Liver (tissue), 3 donors: ENCODE measurements around the gene MRTFB.

Source experiments
- FOXA1 ChIP-seq: IDR thresholded peaks from 2 replicates; pipeline ENCODE4 v1.6.1; 2016; ENCODE audit warnings: antibody characterized with exemption
- JUND ChIP-seq, 2 donors: IDR thresholded peaks; 2 replicates each; pipeline ENCODE4 v1.6.1; 2016; ENCODE audit warnings: antibody characterized with exemption in 2 of 2
- MAX ChIP-seq: IDR thresholded peaks from 2 replicates; pipeline ENCODE4 v1.6.1; 2016; ENCODE audit warnings: antibody characterized with exemption
- NR2F2 ChIP-seq: IDR thresholded peaks from 2 replicates; pipeline ENCODE4 v1.6.1; 2016; ENCODE audit warnings: antibody characterized with exemption
- TF ChIP-seq, protein P1 (sequence below): IDR thresholded peaks from 2 replicates; pipeline ENCODE4 v1.6.1; 2016; ENCODE audit warnings: antibody characterized with exemption, mild to moderate bottlenecking
- TF ChIP-seq, protein P2 (sequence below): fragments of 150-350 bp; IDR thresholded peaks from 2 replicates; pipeline ENCODE4 v1.5.1; 2017; ENCODE audit warnings: improper control_type of control experiment, low read depth, low read length; ENCODE audit not compliant: missing input control
- TF ChIP-seq, protein P3 (sequence below): IDR thresholded peaks from 2 replicates; pipeline ENCODE4 v1.6.1; 2016; ENCODE audit warnings: antibody characterized with exemption
- donor health status: healthy.
- donor health status: healthy.

GRCh38 chr16:14070877-14071575 is at the start of gene MRTFB:
- TF ChIP-seq, protein P1, sequence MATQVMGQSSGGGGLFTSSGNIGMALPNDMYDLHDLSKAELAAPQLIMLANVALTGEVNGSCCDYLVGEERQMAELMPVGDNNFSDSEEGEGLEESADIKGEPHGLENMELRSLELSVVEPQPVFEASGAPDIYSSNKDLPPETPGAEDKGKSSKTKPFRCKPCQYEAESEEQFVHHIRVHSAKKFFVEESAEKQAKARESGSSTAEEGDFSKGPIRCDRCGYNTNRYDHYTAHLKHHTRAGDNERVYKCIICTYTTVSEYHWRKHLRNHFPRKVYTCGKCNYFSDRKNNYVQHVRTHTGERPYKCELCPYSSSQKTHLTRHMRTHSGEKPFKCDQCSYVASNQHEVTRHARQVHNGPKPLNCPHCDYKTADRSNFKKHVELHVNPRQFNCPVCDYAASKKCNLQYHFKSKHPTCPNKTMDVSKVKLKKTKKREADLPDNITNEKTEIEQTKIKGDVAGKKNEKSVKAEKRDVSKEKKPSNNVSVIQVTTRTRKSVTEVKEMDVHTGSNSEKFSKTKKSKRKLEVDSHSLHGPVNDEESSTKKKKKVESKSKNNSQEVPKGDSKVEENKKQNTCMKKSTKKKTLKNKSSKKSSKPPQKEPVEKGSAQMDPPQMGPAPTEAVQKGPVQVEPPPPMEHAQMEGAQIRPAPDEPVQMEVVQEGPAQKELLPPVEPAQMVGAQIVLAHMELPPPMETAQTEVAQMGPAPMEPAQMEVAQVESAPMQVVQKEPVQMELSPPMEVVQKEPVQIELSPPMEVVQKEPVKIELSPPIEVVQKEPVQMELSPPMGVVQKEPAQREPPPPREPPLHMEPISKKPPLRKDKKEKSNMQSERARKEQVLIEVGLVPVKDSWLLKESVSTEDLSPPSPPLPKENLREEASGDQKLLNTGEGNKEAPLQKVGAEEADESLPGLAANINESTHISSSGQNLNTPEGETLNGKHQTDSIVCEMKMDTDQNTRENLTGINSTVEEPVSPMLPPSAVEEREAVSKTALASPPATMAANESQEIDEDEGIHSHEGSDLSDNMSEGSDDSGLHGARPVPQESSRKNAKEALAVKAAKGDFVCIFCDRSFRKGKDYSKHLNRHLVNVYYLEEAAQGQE: no peak
- TF ChIP-seq FOXA1: no peak
- TF ChIP-seq, protein P2, sequence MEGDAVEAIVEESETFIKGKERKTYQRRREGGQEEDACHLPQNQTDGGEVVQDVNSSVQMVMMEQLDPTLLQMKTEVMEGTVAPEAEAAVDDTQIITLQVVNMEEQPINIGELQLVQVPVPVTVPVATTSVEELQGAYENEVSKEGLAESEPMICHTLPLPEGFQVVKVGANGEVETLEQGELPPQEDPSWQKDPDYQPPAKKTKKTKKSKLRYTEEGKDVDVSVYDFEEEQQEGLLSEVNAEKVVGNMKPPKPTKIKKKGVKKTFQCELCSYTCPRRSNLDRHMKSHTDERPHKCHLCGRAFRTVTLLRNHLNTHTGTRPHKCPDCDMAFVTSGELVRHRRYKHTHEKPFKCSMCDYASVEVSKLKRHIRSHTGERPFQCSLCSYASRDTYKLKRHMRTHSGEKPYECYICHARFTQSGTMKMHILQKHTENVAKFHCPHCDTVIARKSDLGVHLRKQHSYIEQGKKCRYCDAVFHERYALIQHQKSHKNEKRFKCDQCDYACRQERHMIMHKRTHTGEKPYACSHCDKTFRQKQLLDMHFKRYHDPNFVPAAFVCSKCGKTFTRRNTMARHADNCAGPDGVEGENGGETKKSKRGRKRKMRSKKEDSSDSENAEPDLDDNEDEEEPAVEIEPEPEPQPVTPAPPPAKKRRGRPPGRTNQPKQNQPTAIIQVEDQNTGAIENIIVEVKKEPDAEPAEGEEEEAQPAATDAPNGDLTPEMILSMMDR: no peak
- TF ChIP-seq JUND (IDR thresholded peaks at IDR 0.05): no peak
- TF ChIP-seq MAX: no peak
- no peak for TF ChIP-seq NR2F2
- TF ChIP-seq, protein P3, sequence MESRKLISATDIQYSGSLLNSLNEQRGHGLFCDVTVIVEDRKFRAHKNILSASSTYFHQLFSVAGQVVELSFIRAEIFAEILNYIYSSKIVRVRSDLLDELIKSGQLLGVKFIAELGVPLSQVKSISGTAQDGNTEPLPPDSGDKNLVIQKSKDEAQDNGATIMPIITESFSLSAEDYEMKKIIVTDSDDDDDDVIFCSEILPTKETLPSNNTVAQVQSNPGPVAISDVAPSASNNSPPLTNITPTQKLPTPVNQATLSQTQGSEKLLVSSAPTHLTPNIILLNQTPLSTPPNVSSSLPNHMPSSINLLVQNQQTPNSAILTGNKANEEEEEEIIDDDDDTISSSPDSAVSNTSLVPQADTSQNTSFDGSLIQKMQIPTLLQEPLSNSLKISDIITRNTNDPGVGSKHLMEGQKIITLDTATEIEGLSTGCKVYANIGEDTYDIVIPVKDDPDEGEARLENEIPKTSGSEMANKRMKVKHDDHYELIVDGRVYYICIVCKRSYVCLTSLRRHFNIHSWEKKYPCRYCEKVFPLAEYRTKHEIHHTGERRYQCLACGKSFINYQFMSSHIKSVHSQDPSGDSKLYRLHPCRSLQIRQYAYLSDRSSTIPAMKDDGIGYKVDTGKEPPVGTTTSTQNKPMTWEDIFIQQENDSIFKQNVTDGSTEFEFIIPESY: peak; percentile 47
